ENCODE measurements around the gene RPL39L.
"Not testable (repeated sequence)": the region's sequence is repeated elsewhere in the genome, so short reads cannot be mapped to it uniquely, and the experiment has no call there.

The RPL39L gene

GRCh38 chr3:187181454-187182170 is 42.3 kb upstream of the RPL39L start:
- Histone ChIP-seq H3K27me3 (ENCODE audit: insufficient read depth, insufficient read length) (no peaks in the 10 kb centered on the region), H3K4me3 (ENCODE audit: insufficient read length, low read depth) (no peak overlapping the region), H3K9ac (ENCODE audit: insufficient read length, low read depth) (no peak overlapping the region), H3K4me1 (ENCODE audit: insufficient read depth, insufficient read length) (peaks cover 3% of the 10 kb centered on the region), H3K36me3 (ENCODE audit: insufficient read depth, insufficient read length, low read length) (no peaks in the 10 kb centered on the region), H3K9me3 (ENCODE audit: insufficient read depth, low read length) (peaks cover 39% of the 10 kb centered on the region; the same call in 1 of the 2 replicates)
- TF ChIP-seq ZNF274 (IDR thresholded peaks at IDR 0.05; ENCODE audit: low read depth, low read length) = no peak
- no peak for TF ChIP-seq SUZ12 (IDR thresholded peaks at IDR 0.05; ENCODE audit: extremely low read depth, insufficient read depth, insufficient read length)
- TF ChIP-seq YY1 (IDR thresholded peaks at IDR 0.05; ENCODE audit: insufficient read depth, insufficient read length) = no peak
- DNase-seq (ENCODE audit: low read depth, low spot score) = no peak

GRCh38 chr3:187172929-187173328 is 33.6 kb upstream of the RPL39L start:
- peaks cover 5% of the 10 kb centered on the region for H3K4me1 ChIP-seq (ENCODE audit: insufficient read depth, insufficient read length)
- H3K27me3 ChIP-seq (ENCODE audit: insufficient read depth, insufficient read length) = no peaks in the 10 kb centered on the region
- no peak for TF ChIP-seq YY1 (IDR thresholded peaks at IDR 0.05; ENCODE audit: insufficient read depth, insufficient read length)
- H3K9ac ChIP-seq (ENCODE audit: insufficient read length, low read depth) = no peak overlapping the region
- H3K36me3 ChIP-seq (ENCODE audit: insufficient read depth, insufficient read length, low read length) = no peaks in the 10 kb centered on the region
- H3K4me3 ChIP-seq (ENCODE audit: insufficient read length, low read depth) = no peak overlapping the region
- no peak for DNase-seq (ENCODE audit: low read depth, low spot score)
- H3K9me3 ChIP-seq (ENCODE audit: insufficient read depth, low read length) = peaks cover 9% of the 10 kb centered on the region; the same call in 1 of the 2 replicates

- peaks cover 26% of the 10 kb centered on the region for H3K9me3 ChIP-seq (ENCODE audit: insufficient read depth, low read length)
- not testable (repeated sequence) for H3K4me1 ChIP-seq (ENCODE audit: insufficient read depth, insufficient read length); H3K36me3 ChIP-seq (ENCODE audit: insufficient read depth, insufficient read length, low read length); DNase-seq (ENCODE audit: low read depth, low spot score); H3K9ac ChIP-seq (ENCODE audit: insufficient read length, low read depth); H3K4me3 ChIP-seq (ENCODE audit: insufficient read length, low read depth); H3K27me3 ChIP-seq (ENCODE audit: insufficient read depth, insufficient read length)
Observed at GRCh38 chr3:187170911-187171310, 31.6 kb upstream of the RPL39L start.

- peaks cover 10% of the 10 kb centered on the region for H3K4me1 ChIP-seq (ENCODE audit: insufficient read depth, insufficient read length)
- H3K27me3 ChIP-seq (ENCODE audit: insufficient read depth, insufficient read length) = no peaks in the 10 kb centered on the region
- TF ChIP-seq SUZ12 (IDR thresholded peaks at IDR 0.05; ENCODE audit: extremely low read depth, insufficient read depth, insufficient read length) = no peak
- TF ChIP-seq YY1 (IDR thresholded peaks at IDR 0.05; ENCODE audit: insufficient read depth, insufficient read length) = no peak
- no peak for TF ChIP-seq ZNF274 (IDR thresholded peaks at IDR 0.05; ENCODE audit: low read depth, low read length)
- no peak overlapping the region for H3K9ac ChIP-seq (ENCODE audit: insufficient read length, low read depth)
- H3K4me3 ChIP-seq (ENCODE audit: insufficient read length, low read depth) = no peak overlapping the region
- no peak for DNase-seq (ENCODE audit: low read depth, low spot score)
- no peaks in the 10 kb centered on the region for H3K36me3 ChIP-seq (ENCODE audit: insufficient read depth, insufficient read length, low read length)
- peaks cover 20% of the 10 kb centered on the region for H3K9me3 ChIP-seq (ENCODE audit: insufficient read depth, low read length)
Observed at GRCh38 chr3:187169231-187169960, 30.1 kb upstream of the RPL39L start.

- DNase-seq (ENCODE audit: low read depth, low spot score) = no peak
- Histone ChIP-seq H3K36me3 (ENCODE audit: insufficient read depth, insufficient read length, low read length) (no peaks in the 10 kb centered on the region), H3K9me3 (ENCODE audit: insufficient read depth, low read length) (peaks cover 20% of the 10 kb centered on the region), H3K27me3 (ENCODE audit: insufficient read depth, insufficient read length) (no peaks in the 10 kb centered on the region), H3K4me3 (ENCODE audit: insufficient read length, low read depth) (no peak overlapping the region), H3K9ac (ENCODE audit: insufficient read length, low read depth) (no peak overlapping the region), H3K4me1 (ENCODE audit: insufficient read depth, insufficient read length) (peaks cover 6% of the 10 kb centered on the region)
- TF ChIP-seq SUZ12 (IDR thresholded peaks at IDR 0.05; ENCODE audit: extremely low read depth, insufficient read depth, insufficient read length) (no peak), YY1 (IDR thresholded peaks at IDR 0.05; ENCODE audit: insufficient read depth, insufficient read length) (no peak), ZNF274 (IDR thresholded peaks at IDR 0.05; ENCODE audit: low read depth, low read length) (no peak)
Observed at GRCh38 chr3:187167777-187168176, 28.5 kb upstream of the RPL39L start.

- Histone ChIP-seq H3K4me3 (ENCODE audit: insufficient read length, low read depth) (no peak overlapping the region), H3K9me3 (ENCODE audit: insufficient read depth, low read length) (peaks cover 20% of the 10 kb centered on the region), H3K9ac (ENCODE audit: insufficient read length, low read depth) (no peak overlapping the region), H3K36me3 (ENCODE audit: insufficient read depth, insufficient read length, low read length) (no peaks in the 10 kb centered on the region), H3K4me1 (ENCODE audit: insufficient read depth, insufficient read length) (peaks cover 10% of the 10 kb centered on the region), H3K27me3 (ENCODE audit: insufficient read depth, insufficient read length) (no peaks in the 10 kb centered on the region)
- DNase-seq (ENCODE audit: low read depth, low spot score) = no peak
- TF ChIP-seq ZNF274 (IDR thresholded peaks at IDR 0.05; ENCODE audit: low read depth, low read length) (no peak), YY1 (IDR thresholded peaks at IDR 0.05; ENCODE audit: insufficient read depth, insufficient read length) (no peak), SUZ12 (IDR thresholded peaks at IDR 0.05; ENCODE audit: extremely low read depth, insufficient read depth, insufficient read length) (no peak)
Observed at GRCh38 chr3:187166750-187167149, 27.5 kb upstream of the RPL39L start.

- no peaks in the 10 kb centered on the region for H3K36me3 ChIP-seq (ENCODE audit: insufficient read depth, insufficient read length, low read length)
- no peaks in the 10 kb centered on the region for H3K27me3 ChIP-seq (ENCODE audit: insufficient read depth, insufficient read length)
- DNase-seq (ENCODE audit: low read depth, low spot score) = peak; percentile 86
- TF ChIP-seq ZNF274 (IDR thresholded peaks at IDR 0.05; ENCODE audit: low read depth, low read length) (no peak), SUZ12 (IDR thresholded peaks at IDR 0.05; ENCODE audit: extremely low read depth, insufficient read depth, insufficient read length) (no peak)
- H3K4me1 ChIP-seq (ENCODE audit: insufficient read depth, insufficient read length) = peaks cover 10% of the 10 kb centered on the region
- peaks cover 20% of the 10 kb centered on the region for H3K9me3 ChIP-seq (ENCODE audit: insufficient read depth, low read length)
- H3K9ac ChIP-seq (ENCODE audit: insufficient read length, low read depth) = peak overlapping the region; percentile 39
- H3K4me3 ChIP-seq (ENCODE audit: insufficient read length, low read depth) = no peak overlapping the region
Observed at GRCh38 chr3:187165144-187165543, 25.8 kb upstream of the RPL39L start.
